Transverse colon (tissue), 4 donors: ENCODE results near the gene SYNE1. TPM values are rescaled to one million over a fixed set of nuclear protein-coding genes. Genes with fewer than 3 reads are reported as not detected.

Experiments
- DNase-seq: peaks from one replicate; pipeline ENCODE4 v3.0.0-alpha.2; 2019
- H3K27ac ChIP-seq, 4 donors: fragments of 200-600 bp; sonication (generic); 2 replicates each; pipeline ENCODE4 v1.5.1; 2016 to 2018; ENCODE audit warnings: inconsistent platforms in 4 of 4
- H3K27me3 ChIP-seq: fragments of 200-600 bp; sonication (generic); 2 replicates; pipeline ENCODE4 v1.5.1; 2017; ENCODE audit warnings: inconsistent platforms
- H3K36me3 ChIP-seq, 4 donors: fragments of 200-600 bp; sonication (generic); 2 replicates each; pipeline ENCODE4 v1.5.1; 2017 to 2019; ENCODE audit warnings: inconsistent platforms in 4 of 4
- H3K4me1 ChIP-seq, 4 donors: fragments of 200-600 bp; sonication (generic); 2 replicates each; pipeline ENCODE4 v1.5.1; 2017 to 2020; ENCODE audit warnings: inconsistent platforms in 4 of 4
- H3K4me3 ChIP-seq, 4 donors: fragments of 200-600 bp; sonication (generic); 1 replicate in 1 of 4; 2 replicates in 3 of 4; pipeline versions ENCODE4 v1.5.1 to v1.6.1; 2017 to 2019; ENCODE audit warnings: inconsistent platforms in 4 of 4
- H3K9me3 ChIP-seq, 2 donors: fragments of 200-600 bp; sonication (generic); 2 replicates each; pipeline ENCODE4 v1.5.1; 2017 to 2019; ENCODE audit warnings: inconsistent platforms in 2 of 2
- CTCF ChIP-seq, 5 experiments: fragments of 200-600 bp in 3 of 5; fragments of 450-650 bp in 2 of 5; sonication (generic) in 3 of 5; IDR thresholded peaks; 1 replicate in 2 of 5; 2 replicates in 3 of 5; pipeline ENCODE4 v1.5.1; 2016 to 2017; ENCODE audit warnings: antibody characterized with exemption in 5 of 5, inconsistent platforms in 3 of 5, mild to moderate bottlenecking in 2 of 5, moderate library complexity in 1 of 5
- EP300 ChIP-seq: sonication (generic); formaldehyde crosslinking; IDR thresholded peaks from one replicate; pipeline ENCODE4 v1.6.1; 2017; ENCODE audit warnings: antibody characterized with exemption, low read depth
- POLR2A ChIP-seq: fragments of 450-650 bp; IDR thresholded peaks from one replicate; pipeline ENCODE4 v1.6.1; 2016; ENCODE audit warnings: antibody characterized with exemption, mild to moderate bottlenecking, moderate library complexity
- POLR2AphosphoS5 ChIP-seq, 3 donors: sonication (generic); formaldehyde crosslinking; IDR thresholded peaks; one replicate each; pipeline ENCODE4 v1.6.1; 2016; ENCODE audit warnings: antibody characterized with exemption in 3 of 3
- WGBS, 2 donors: methylation state at CpG; one replicate each; pipeline ENCODE4 v1.1.5; 2018; ENCODE audit warnings: low coverage in 1 of 2; 5-methylcytosine and 5-hydroxymethylcytosine counted together
- in situ Hi-C, 4 donors: fragments of 200-750 bp; cut with MboI; loops; one replicate each; pipeline versions ENCODE4 v1.15.0 to v1.15.1; 2017; ENCODE audit warnings: low sequenced_read_pairs in 3 of 4, low pct_ligation_motif_present in 1 of 4, low pct_unique_long_range_greater_than_20kb in 1 of 4
- intact Hi-C: fragments of 100-400 bp; cut with DNase I; formaldehyde crosslinking; loops from one replicate; pipeline ENCODE4 v1.15.1; 2023; ENCODE audit warnings: low total_unique reads
- total RNA-seq, 4 donors: library from RNA; depleted of rRNA; stranded (reverse); fragments of >200 nt; gene quantifications; one replicate each; pipeline ENCODE4 v1.1.0, GENCODE V29; 2016

Gene SYNE1
- total RNA-seq, 4 donors from 2014 or later: 31.4 to 87.2 (median 59.7) TPM

GRCh38 chr6:152301765-152302568 is 335.2 kb downstream of the SYNE1 start:
- Histone ChIP-seq H3K4me3 (peak overlapping the region; percentile 31 to 60 (median 48)), H3K27me3 (no peaks in the 10 kb centered on the region), H3K27ac (peak overlapping the region; percentile 86 to 89 (median 87)), H3K36me3 (no peaks in the 10 kb centered on the region), H3K4me1 (peaks cover 0 to 20% (median 3%) of the 10 kb centered on the region in 4 donors), H3K9me3 (no peaks in the 10 kb centered on the region)
- in situ Hi-C loops: no loop called here
- intact Hi-C loops: no loop called here
- 0 to 3% methylated on average over 1 to 44 of the region's 44 CpGs for WGBS, 2 donors
- DNase-seq: peak; percentile 86
- TF ChIP-seq POLR2A (peak; percentile 55), POLR2AphosphoS5 (IDR thresholded peaks at IDR 0.05) (peak; percentile 48 to 77 (median 63)), EP300 (no peak), CTCF (IDR thresholded peaks at IDR 0.05) (peak; percentile 53 to 65 (median 64))

GRCh38 chr6:152301021-152301764 is 336.0 kb downstream of the SYNE1 start:
- Histone ChIP-seq H3K4me3 (peak overlapping the region; percentile 31 to 60 (median 48)), H3K9me3 (no peaks in the 10 kb centered on the region), H3K27me3 (no peaks in the 10 kb centered on the region), H3K27ac (peak overlapping the region; percentile 86 to 89 (median 87)), H3K4me1 (peaks cover 0 to 22% (median 3%) of the 10 kb centered on the region in 4 donors), H3K36me3 (no peaks in the 10 kb centered on the region)
- in situ Hi-C loops: no loop called here
- WGBS, 2 donors: 14% methylated on average over 5 to 7 of the region's 7 CpGs
- DNase-seq: no peak
- intact Hi-C loops: no loop called here
- TF ChIP-seq POLR2A: no peak
- peak in 1 of 3 donors; percentile 14 for TF ChIP-seq POLR2AphosphoS5 (IDR thresholded peaks at IDR 0.05)

GRCh38 chr6:152300517-152300916 is 336.6 kb downstream of the SYNE1 start:
- WGBS, 2 donors: 66 to 88% methylated on average over 3 to 7 of the region's 7 CpGs
- Histone ChIP-seq H3K27ac (peak overlapping the region in 2 of 4 donors; percentile 87 to 89), H3K9me3 (no peaks in the 10 kb centered on the region), H3K27me3 (no peaks in the 10 kb centered on the region), H3K36me3 (no peaks in the 10 kb centered on the region), H3K4me1 (peaks cover 0 to 22% (median 3%) of the 10 kb centered on the region in 4 donors), H3K4me3 (no peak overlapping the region)
- DNase-seq: no peak
- TF ChIP-seq POLR2AphosphoS5 (IDR thresholded peaks at IDR 0.05) (no peak), EP300 (no peak), CTCF (IDR thresholded peaks at IDR 0.05) (no peak), POLR2A (no peak)
- intact Hi-C loops: no loop called here
- in situ Hi-C loops: no loop called here

GRCh38 chr6:152298848-152299735 is 338.1 kb downstream of the SYNE1 start:
- in situ Hi-C loops: no loop called here
- Histone ChIP-seq H3K4me3 (no peak overlapping the region), H3K27me3 (no peaks in the 10 kb centered on the region), H3K9me3 (no peaks in the 10 kb centered on the region), H3K36me3 (no peaks in the 10 kb centered on the region), H3K27ac (peak overlapping the region in 2 of 4 donors; percentile 19 to 41), H3K4me1 (peaks cover 0 to 22% (median 3%) of the 10 kb centered on the region in 4 donors)
- intact Hi-C loops: no loop called here
- WGBS, 2 donors: 67 to 73% methylated on average over 3 of the region's 3 CpGs
- no peak for DNase-seq
- TF ChIP-seq EP300: no peak
- no peak for TF ChIP-seq POLR2A
